ENCODE data around the gene IQCK.
"Not testable (repeated sequence)": the region's sequence is repeated elsewhere in the genome, so short reads cannot be mapped to it uniquely, and the experiment has no call there.

The IQCK gene

DNA sequence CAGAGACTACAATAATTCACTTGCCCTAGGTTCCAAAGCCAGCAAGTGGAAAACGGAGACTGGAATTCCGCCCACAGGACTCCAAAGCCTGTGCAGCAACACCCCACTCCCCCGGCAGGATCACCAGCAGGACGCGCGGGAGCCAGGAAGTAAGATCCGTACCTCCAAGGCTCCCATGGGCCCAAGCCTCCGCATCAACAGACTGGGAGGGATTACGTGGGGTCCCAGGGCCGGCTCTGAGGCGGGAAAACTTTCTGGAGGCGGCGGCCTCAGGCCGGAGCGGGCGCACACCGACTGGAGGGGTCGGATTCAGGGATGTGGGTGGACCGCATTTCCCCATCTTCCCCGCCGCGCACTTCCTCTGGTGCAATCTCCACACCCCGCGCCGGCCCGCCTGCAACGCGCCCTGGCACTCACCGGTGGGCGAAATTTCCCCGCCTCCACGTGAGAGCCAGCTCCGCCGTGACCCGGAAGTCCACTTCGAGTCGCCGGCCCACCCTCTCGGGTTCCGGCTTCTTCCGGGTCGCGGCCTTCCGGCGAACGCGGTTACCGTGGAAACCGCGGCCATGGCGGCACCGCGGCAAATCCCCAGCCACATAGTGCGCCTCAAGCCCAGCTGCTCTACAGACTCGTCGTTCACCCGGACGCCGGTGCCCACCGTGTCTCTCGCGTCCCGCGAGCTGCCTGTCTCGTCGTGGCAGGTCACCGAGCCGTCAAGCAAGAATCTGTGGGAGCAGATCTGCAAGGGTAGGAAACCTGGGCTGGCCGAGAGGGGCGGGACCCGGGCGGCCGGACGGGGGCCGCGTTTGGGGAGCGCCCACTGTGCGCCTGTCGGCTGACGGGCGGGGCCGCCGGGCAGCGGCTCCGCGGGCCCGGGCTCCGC, at the start of gene IQCK, which contains the start of gene KNOP1:
Gene IQCK (plus strand): TSS at position 531 of the 883 bp plus-strand sequence. CDS start 36 bp downstream, at position 567.
Gene KNOP1 (minus strand): TSS at position 487 of the 883 bp plus-strand sequence. CDS start 3,192 bp downstream, outside the sequence.
- no peak for FAIRE-seq

DNA sequence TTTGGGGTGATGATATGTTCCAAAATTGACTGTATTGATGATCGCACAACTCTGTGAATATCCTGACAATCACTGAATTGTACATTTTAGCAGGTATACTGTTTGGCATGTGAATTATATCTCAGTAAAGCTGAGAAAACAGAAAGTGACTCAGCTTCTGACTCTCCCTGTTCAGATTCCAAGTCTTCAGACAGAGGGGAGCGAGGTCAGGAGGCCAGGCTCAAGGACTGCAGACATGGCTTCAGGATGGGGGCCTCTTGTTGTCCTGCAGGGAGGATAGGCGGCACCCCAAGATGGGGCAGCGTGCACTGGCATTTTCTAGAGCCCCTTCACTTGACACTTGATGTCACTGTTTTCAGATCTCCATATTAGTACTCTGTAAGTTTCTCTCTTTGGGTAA, 45.7 kb upstream of the IQCK start:
- FAIRE-seq, result no peak

GRCh38 chr16:19674485-19674884, 43.6 kb upstream of the IQCK start:
- FAIRE-seq, result no peak

DNA sequence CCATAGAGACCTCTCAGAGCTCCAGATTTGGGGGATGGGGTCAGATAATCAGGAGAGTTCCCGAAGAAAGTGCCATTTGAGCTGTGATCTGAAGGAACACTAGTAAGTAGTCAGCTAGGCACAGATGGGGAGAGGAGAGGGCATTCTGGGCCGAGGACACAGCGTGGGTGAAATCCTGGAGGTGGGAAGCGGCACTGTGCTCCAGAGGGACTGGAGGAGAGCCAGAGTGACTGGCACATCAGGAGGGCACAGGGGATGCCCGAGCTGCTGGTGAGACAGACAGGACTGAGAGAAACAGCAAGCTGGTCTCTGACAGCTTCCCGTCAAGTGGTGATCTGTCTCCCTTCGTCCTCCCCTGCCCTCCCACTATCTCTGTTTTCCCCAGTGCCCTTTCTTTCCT, 40.7 kb upstream of the IQCK start:
- no peak for FAIRE-seq

DNA sequence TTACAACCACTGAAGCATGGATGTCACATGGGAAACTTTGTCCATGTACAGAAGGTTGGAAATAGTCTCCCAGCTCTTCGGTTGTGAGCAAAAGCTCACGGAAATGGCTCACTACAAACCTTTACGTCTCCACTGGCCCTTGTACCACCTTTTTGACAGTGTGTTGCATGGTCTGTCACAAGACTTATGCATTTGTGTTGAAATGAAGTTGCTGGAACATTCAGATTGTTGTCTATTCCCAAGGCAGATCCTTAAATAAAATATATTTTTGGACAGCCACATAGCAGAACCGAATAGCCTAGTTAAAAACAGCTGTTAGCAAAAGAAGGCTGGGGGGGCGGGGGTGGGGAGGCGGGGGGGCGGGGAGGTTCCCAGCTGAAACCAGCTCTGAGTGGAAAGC, 39.3 kb upstream of the IQCK start:
- no peak for FAIRE-seq

- FAIRE-seq, result not testable (repeated sequence)
Observed at GRCh38 chr16:19679281-19679680, 38.8 kb upstream of the IQCK start.

- no peak for FAIRE-seq
Observed at GRCh38 chr16:19680881-19681340, 37.2 kb upstream of the IQCK start.

DNA sequence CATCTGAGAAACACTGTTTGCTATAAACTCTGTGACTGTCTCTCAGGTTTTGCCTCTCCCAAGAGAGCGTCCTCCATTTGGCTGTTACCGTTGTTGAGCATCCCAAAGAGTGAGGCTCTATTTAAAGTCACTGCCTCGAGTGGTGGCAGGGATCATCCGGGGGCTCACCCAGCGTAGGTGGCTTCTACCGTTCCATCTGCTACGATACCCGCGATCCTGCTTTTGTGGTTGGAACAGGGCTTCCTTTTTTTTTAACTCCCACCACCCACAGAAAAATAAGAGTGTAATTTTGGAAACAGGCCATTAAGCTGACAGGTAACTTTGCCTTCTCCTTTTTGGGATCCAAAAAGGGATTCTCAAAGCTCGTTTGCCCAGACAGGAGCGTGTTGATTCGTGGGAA, 36.4 kb upstream of the IQCK start:
- no peak for FAIRE-seq

GRCh38 chr16:19683453-19684236, 34.4 kb upstream of the IQCK start:
- FAIRE-seq, result no peak

- FAIRE-seq, result no peak
Observed at GRCh38 chr16:19685176-19685575, 32.9 kb upstream of the IQCK start.

- FAIRE-seq, result no peak
Observed at GRCh38 chr16:19687279-19687678, 30.8 kb upstream of the IQCK start.

GRCh38 chr16:19688396-19689024, 29.6 kb upstream of the IQCK start:
- no peak for FAIRE-seq

GRCh38 chr16:19689342-19689741, 28.7 kb upstream of the IQCK start:
- FAIRE-seq, result no peak

- no peak for FAIRE-seq
Observed at GRCh38 chr16:19690196-19690595, 27.9 kb upstream of the IQCK start.

DNA sequence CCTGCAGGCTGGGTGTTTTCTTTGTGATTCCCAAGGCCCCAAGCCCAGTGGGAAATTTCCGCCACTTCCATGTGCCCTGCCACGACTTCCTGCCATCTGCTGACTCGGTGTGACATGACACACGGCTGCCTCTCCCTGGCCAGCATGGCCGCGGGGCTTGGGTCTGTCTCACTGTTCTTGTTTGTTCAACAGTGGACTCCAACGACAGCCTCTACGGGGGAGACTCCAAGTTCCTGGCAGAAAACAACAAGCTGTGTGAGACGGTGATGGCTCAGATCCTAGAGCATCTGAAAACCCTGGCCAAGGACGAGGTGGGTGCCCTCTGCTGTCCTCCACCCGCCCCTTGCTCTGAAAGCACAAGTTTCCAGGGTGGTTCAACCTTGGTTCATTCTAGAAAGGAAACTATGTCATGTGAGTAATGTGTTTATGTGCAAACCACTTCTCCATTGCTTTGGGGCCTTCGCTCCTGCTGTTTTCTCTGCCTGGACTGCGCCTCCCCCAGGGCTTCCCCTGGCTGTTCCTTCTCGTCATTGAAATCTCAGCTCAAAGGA, 26.8 kb upstream of the IQCK start:
- FAIRE-seq, result no peak

DNA sequence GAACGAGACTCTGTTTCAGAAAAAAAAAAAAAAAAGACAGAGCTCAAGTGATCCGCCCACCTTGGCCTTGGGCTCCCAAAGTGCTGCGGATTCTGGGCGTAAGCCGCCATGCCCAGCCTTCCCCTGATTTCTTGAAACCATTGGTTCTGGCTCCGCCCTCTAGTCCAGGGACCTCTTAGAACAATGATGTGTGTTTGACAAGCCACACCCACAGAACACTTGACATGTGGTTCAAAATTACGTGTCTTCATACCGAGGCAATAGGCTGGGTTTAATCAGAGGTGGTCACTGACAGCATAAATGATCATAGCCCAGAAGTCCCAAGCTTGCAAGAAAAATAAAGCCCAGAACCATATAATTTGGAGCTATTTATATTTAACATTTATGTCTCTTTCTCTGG, 23.1 kb upstream of the IQCK start:
- no peak for FAIRE-seq

DNA sequence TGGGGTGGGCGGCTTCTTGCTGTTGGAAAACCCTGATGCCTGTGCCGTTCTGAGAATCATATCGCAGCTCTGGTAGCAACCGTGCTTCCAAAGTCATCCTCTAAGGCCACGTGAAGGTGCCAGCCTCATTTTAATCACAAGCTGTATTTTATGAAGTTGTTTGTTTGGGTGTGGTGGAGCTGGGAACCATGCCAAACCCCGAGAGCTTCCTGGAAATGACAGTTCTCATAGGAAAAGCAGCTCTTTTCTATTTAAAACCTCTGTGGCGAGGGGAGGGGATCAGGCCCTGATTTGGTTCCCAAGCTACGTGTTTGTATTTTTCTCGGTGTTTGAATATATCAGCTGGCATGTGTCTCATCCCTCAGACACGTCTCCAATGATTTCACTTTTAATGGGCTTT, 21.7 kb upstream of the IQCK start:
- FAIRE-seq, result no peak

DNA sequence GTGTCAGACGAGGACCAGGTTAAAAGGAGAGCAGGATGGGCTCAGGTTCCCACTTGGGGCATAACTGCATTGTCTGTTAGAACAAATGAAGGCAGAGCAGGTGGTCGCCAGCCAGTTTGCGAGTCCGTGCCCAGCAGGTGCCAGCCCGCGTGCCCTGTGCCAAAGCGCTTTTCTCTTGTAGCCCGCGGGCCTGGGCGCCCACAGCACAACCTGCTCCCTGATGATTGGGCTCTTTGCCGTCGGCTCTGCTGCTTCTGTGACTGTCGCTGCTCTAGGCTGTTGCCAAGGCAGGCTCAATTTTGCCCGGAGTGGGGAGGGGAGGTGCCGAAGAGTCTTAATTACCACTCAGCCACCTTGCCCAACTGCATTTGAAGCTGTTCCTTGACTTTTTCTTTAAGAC, 21.1 kb upstream of the IQCK start:
- no peak for FAIRE-seq

DNA sequence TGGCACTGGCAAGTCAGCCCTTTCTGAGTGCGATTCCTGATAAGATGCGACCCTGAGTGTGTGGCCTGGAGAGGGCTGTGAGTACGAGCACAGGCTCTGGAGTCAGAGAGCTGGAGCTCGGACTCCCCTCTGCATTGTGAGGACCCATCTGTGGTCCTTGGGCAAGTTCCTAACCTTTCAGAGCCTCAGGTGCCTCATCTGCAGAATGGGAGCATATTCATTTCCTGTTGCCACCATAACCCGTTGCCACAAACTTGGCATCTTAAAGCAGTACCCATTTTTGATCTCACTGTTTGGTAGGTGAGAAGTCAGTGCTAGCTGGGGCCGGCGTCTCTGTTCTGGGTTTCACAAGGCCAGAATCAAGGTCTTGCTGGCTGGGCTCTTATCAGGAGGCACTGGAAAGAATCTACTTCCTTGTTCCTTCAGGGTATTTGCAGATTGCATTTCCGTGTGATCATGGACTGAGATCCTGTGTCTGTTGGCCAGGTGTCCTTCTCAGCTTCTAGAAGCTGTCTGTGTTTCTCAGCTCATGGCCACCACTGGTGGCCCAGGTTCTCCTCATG, 20.2 kb upstream of the IQCK start:
- no peak for FAIRE-seq

DNA sequence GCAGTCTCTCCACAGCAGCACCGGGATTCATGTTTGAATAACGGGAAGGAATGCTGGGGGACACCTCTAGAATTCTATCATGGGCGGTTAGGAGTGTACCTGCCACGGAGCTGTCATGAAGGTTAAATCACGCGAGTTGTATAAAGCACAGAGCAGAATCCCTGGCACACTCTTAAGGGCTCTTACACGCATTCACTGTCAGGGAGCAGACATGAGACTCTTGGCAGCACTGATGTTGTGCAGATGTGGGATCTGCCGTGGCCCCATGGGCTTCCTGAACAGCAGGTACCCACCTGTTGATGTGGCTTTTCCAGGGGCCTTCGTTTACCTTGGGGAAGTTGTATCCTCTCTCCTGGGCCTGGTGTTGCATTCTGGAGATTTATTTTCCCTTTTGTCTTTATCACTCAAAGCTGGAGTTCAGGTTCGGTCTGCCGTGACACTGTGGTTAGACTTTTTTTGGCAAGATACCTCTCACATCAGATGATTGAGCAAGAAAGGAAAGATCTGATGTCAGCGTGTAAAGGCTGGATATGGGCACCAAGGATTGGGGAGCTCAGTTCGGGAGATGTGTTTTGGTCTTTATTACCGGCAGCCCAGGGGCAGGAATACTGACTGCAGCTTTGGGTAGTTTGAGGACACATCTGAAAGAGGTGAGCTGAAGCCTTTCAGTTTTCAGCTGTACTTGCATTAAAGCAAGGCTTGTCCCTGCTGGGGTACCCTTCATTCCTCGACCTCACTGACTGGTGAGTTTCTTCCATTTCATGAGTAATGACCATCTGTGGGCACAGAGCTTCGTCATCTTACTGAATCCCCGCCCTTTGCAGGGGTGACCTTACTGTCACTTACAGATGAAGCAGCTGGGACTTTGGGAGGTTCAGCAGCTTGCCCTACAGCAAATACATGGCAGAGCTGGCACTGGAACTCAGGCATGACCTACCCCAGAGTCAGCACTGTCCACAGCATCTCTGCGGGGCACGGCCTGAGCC, 19.3 kb upstream of the IQCK start:
- FAIRE-seq, result no peak

GRCh38 chr16:19699472-19699871, 18.6 kb upstream of the IQCK start:
- no peak for FAIRE-seq
